GM12891 (cell line): ENCODE data around the gene SLC12A5.
A peak's percentile ranks its signal among the peaks of the same experiment; 100 is the strongest.

ENCODE experiments used
- DNase-seq: peaks from one replicate; pipeline ENCODE4 v3.0.0; 2011; ENCODE audit warnings: low spot score; ENCODE audit not compliant: insufficient read length
- FAIRE-seq: peaks from 2 replicates; lab custom pipeline; 2011; peaks lifted over from hg19 to GRCh38; lab: Jason Lieb, UNC
- PAX5 ChIP-seq: IDR thresholded peaks from 2 replicates; pipeline ENCODE4 v1.6.1; 2011; ENCODE audit warnings: low read length, moderate library complexity, mild to moderate bottlenecking; ENCODE audit not compliant: insufficient read depth, severe bottlenecking
- POLR2A ChIP-seq: IDR thresholded peaks from 2 replicates; pipeline ENCODE4 v1.6.1; 2011; ENCODE audit warnings: low read depth, low read length, control low read depth
- POLR2AphosphoS5 ChIP-seq: IDR thresholded peaks from 2 replicates; pipeline ENCODE4 v1.6.1; 2011; ENCODE audit warnings: low read depth, low read length, control low read depth
- POU2F2 ChIP-seq: IDR thresholded peaks from 2 replicates; pipeline ENCODE4 v1.6.1; 2011; ENCODE audit warnings: low read depth, mild to moderate bottlenecking, control low read depth, low read length, moderate library complexity
- SPI1 ChIP-seq: IDR thresholded peaks from 2 replicates; pipeline ENCODE4 v1.6.1; 2011; ENCODE audit warnings: low read depth, low read length, control low read depth
- TAF1 ChIP-seq: IDR thresholded peaks from 2 replicates; pipeline ENCODE4 v1.6.1; 2011; ENCODE audit warnings: low read depth, low read length, control low read depth

SLC12A5 gene

GRCh38 chr20:46018112-46018511, 10.9 kb upstream of the SLC12A5 start:
- DNase-seq, result no peak
- TF ChIP-seq POLR2AphosphoS5, result no peak
- TF ChIP-seq POU2F2, result no peak
- TF ChIP-seq POLR2A, result no peak
- 0 out of 2 replicates have a peak, but pooled peaks have one; percentile 16 for TF ChIP-seq SPI1
- TF ChIP-seq PAX5, result no peak
- no peak for FAIRE-seq

GRCh38 chr20:46018611-46019010, 10.4 kb upstream of the SLC12A5 start:
- TF ChIP-seq POLR2A (no peak), POU2F2 (no peak), TAF1 (no peak), PAX5 (no peak), POLR2AphosphoS5 (no peak), SPI1 (no peak)
- no peak for FAIRE-seq
- no peak for DNase-seq

- TF ChIP-seq TAF1 (no peak), PAX5 (no peak), POLR2AphosphoS5 (no peak), POU2F2 (no peak), SPI1 (no peak), POLR2A (no peak)
- DNase-seq, result no peak
- FAIRE-seq, result no peak
Observed at GRCh38 chr20:46020555-46020954, 8.5 kb upstream of the SLC12A5 start.

DNA sequence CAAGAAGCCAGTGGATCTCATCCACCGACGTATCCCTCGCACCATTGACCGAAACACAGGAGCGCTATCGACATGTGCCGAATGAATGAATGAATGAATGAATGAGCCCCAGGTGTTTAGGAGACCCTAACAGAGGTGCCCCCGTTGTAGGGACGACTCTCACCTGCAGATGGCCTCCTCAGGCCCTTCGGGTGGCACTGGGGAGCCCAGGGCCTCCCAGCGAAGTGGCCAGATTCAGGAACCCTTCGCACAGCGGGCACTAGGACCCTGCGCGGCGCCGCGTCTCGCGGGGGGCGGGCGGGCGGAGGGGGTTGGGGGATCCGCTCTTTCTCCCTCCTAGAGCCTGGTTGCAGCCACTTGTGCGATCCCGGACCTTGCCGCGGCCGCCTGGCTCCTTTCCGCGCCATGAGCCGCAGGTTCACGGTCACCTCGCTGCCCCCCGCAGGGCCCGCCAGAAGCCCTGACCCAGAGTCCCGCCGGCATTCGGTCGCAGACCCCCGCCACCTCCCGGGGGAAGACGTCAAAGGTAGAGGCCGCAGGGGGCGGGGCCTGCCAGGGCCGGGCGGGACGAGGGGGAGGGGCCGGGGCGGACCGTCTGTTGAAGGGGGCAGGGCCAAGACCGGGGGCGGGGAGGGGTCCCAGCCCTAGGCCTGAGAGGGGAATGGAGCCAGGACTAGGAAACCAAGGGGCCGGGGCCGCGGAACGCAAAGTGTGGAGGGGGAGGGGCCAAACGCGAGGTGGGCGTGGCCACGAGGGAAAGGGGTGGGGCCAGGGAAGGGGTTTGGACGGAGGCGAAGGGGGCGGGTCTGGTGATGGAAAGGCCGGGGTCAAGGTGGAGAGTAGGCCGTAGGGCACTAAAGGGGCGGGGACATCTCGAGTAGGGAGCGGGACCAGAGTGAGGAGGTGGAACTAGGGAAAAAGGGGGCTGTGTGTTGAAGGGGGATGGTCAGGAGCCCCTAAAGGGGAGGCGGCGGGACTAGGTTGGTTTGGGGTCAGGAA, 7.4 kb upstream of the SLC12A5 start:
- TF ChIP-seq TAF1, result no peak
- no peak for TF ChIP-seq POU2F2
- no peak for TF ChIP-seq POLR2AphosphoS5
- no peak for TF ChIP-seq SPI1
- TF ChIP-seq POLR2A, result no peak
- no peak for TF ChIP-seq PAX5
- FAIRE-seq (peak; percentile 72), DNase-seq (peak; percentile 69)

GRCh38 chr20:46022411-46023147, 6.4 kb upstream of the SLC12A5 start:
- no peak for FAIRE-seq

DNA sequence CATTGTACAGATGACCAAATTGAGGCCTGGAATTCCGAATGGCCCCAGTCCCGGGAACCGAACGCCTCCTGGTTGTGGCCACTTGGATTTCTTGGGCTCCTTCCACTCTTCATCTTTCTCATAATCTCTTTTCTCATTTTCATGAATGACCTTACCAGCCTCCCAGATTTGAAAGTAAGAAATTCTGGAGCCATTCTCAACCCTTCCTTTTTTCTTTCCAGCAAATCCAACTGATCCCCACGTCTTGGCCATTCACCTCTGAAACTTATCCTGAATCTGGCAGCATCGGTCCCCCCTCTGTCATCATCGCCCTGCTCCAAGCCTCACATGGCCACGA, 5.9 kb upstream of the SLC12A5 start:
- TF ChIP-seq TAF1 (no peak), POU2F2 (no peak), POLR2AphosphoS5 (no peak), PAX5 (no peak), POLR2A (no peak), SPI1 (no peak)
- FAIRE-seq (no peak), DNase-seq (no peak)

More at GRCh38 chr20:46022411-46023147, 6.4 kb upstream of the SLC12A5 start:
- peak; percentile 68 for DNase-seq
- TF ChIP-seq SPI1 (no peak), PAX5 (no peak), POLR2A (no peak)

DNA sequence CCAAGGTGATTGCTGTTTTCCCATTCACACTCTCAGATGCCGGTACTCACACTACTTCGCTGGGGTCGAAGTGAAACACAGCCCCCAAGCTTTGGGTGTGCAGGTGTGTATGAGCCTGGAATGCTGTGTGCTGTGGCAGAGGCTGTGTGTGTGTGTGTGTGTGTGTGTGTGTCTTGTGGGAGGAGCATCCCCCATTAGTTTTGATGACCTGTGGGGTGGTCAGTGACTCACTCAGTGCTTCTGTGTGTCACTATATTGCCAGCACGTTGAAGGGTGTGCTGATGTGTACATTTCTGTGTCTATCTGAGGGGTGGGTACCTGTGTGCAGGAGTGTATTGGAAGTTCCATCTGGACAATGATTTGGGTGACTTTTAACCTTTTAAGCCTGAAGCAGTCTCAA, 5.0 kb upstream of the SLC12A5 start:
- no peak for DNase-seq
- TF ChIP-seq POLR2AphosphoS5 (no peak), POLR2A (no peak), TAF1 (no peak), PAX5 (no peak), POU2F2 (no peak), SPI1 (no peak)
- FAIRE-seq, result no peak

DNA sequence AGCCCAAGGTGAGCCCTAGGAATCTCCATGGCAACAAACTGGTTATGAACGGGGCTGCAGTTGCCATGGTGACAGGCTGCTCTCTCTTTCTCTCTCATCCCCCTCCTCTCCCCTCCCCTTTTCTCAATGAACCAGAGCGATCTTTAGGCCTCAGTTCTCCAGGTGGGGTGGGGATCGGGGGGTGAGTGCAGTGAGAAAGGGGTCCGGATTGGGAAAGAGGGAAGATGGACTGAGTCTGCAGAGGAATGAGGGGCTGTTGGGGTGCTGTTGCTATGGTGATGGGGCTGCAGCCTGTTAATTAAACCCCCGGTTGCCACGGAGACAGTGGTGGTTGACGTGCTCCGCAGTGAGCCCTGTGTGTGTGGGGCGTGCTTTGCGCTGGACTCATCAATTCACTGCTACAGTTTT, 3.6 kb upstream of the SLC12A5 start:
- TF ChIP-seq TAF1, result no peak
- no peak for TF ChIP-seq POU2F2
- TF ChIP-seq SPI1, result no peak
- DNase-seq (no peak), FAIRE-seq (no peak)

DNA sequence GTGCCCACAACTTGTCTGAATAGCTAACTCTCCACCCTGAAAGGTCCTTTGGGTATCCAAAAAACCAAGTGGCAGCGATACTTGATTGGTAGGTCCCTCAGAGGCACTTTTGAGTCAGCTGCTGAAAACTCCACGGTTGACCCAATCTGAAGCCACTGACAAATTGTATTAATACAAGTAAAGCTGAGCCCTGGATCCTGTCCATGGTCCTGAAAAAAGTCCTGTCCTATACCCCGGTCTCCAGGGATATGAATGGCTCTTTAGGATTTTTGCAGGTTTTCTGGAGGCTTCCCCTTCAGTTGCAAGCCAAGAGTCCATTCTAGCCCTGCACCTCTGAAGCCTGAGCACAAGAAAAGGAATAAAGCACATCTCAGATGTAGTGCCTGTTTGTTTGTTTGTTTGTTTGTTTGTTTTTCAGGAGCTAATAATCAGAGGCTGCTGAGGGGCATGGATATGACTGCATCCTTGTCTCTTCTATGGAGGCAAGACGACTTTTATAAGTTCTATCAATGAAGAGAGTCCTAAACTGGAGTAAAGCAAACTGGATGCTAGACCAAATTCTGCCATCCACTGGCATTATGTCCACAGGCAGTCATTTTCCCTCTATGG, 1.7 kb upstream of the SLC12A5 start:
- FAIRE-seq (no peak), DNase-seq (no peak)
- TF ChIP-seq POLR2A (no peak), SPI1 (no peak)

DNA sequence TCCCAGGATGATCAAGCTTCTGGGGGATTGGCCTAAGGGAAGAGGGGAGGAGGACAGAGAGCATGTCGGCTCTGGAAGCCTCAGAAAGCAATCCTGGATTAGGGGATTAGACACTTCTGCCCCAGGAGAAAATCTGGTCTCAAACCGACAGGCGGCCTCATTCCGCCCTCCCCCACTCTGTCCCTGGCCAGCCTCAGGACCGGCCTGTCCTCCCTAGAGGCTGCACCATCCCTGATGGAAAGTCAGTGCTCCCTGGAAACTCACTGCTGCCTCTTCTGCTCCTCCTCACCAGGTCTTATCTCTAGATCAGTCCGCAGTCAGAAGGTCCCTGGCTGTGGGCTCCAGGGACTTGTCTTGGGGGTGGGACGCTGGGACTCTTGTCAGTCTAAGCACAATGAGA, 905 bp upstream of the SLC12A5 start:
- DNase-seq, result no peak
- no peak for TF ChIP-seq TAF1
- no peak for TF ChIP-seq POU2F2
- TF ChIP-seq POLR2A, result no peak
- no peak for TF ChIP-seq PAX5
- no peak for TF ChIP-seq POLR2AphosphoS5
- TF ChIP-seq SPI1, result no peak
- no peak for FAIRE-seq
